ELF-1 (cell line): Measurements from ENCODE around the gene SNX5.

Experiments used
- DNase-seq: peaks from one replicate; pipeline ENCODE4 v3.0.0-alpha.2; 2016; ENCODE audit warnings: low read depth, low spot score

Gene SNX5

GRCh38 chr20:17940224-17940971 lies 28.2 kb downstream of the SNX5 start:
- DNase-seq = peak; percentile 74

DNA sequence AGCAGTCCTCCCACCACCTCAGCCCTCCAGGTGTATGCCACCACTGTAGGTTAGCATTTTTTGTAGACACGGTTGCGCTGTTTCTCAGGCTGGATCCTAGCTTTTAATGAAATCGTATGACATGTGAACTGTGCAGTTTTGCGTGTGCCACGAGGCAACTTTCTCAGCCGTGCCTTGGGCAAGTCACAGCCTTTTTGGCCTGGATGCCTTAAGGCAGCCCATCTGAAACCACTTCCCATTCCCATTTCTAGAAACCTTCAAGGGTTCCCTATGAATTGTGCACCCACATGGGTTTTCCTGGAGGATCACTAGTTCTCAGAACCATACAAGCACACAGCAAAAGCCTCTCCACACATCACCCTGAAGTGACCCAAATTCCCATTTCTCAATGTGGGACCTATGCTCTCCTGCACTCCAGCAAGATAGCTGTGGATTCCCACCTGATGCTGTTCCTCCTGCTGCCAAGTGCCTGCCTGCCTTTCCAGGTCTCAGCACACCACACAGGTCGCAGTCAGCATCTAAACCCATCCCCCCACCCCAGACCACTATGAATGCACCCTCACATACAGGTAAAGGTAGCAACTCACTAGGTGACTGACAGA lies 28.9 kb downstream of the SNX5 start:
- no peak for DNase-seq

DNA sequence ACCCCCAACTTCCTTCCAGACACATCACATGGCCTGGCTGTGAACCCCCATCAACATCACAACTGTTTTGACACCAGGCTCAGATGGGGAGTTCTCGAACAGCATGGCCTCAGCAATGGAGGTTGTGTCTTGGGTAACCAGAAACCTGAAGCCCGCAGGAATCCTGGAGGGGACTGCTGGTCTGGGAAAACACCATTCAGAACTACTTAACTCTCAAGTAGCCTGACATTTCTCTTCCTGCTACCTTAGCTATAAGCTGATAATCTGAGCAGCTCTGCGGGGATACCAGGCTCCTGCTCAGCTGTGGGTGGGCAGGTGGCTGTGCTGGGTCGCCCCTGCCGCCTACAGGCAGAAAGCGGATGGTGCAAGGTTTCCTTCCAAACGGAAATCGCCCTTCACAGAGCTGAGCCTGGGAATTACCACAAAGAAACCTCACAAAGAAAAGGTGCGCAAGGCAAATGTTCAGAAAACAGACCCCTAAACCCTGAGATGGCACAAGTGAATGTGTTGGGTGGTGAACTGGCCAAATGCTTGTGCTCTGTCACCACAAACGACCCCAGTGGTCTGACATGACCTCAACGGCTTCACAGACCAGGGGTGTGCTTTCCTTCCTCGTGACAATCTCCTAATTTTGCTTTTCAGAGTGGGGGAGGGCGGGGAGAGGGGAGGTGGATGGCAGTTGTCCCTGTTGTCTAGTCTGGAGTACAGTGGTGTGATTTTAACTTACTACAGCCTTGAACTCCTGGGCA lies 29.5 kb downstream of the SNX5 start:
- DNase-seq = peak; percentile 92

DNA sequence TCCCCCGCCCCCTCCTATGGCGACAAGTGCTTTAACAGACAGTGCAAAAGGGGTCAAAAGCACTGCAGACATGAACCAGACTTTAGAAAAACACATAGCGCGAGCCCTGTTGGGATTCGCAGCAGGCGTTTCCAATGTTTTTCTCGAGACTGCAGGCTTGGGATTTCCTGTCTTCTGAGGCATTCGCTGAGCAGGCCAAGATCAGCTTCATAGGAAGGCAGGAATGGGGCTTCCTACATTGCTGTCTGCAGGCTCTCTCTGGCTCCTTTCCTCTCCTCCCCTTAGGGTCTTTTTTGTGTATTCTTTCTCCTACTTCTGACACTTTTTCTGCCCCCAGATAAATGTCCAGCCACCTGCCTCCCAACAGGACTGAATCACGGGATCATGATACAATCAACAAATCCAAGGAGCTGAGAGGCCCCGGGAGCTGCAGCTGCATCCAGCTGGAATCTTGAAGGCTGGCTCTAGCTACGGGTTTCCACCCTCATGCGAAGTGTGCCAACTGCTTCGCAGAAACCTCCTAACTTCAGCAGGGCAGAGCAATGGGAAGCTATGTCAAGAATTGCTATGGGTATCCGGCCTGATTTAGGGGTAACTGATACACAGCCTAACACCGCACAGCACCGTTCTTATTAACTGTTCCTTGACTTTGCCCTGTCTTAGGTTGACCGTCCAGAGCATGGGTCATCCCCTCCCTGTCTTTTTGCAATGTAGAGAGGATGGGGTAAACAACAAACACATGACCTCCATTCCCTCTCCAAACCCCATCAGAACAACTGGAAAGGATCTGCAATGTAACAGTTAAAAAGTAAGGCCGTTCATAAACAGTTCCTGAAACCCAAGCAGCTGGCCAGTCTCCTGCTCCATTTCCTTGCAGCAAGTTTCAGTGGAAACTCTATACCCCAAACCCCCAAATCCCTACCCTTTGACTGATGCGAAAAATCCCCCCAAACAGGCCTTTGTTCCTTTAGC lies 31.5 kb downstream of the SNX5 start:
- peak; percentile 57 for DNase-seq

- DNase-seq = no peak
Observed at GRCh38 chr20:17936286-17936760, 32.3 kb downstream of the SNX5 start.

- no peak for DNase-seq
Observed at GRCh38 chr20:17935761-17936160, 32.8 kb downstream of the SNX5 start.

DNA sequence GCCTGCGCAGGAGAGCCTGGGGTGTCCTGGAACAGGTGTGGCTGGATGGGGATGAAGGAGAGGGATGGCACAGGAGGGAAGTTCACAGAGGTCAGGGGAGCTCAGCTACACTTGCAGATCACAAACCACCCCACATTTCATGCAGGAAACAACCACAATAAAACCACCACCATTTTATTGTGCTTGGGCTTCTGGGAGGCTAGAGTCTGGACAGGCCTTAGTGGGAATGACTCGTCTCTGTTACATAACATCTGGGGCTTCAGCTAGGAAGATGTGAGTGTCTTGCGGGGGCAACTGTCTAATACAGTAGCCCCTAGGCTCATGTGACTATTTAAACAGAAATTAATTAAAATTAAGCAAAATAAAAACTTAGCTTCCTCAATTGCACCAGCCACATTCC lies 33.4 kb downstream of the SNX5 start:
- DNase-seq = no peak

- peak; percentile 76 for DNase-seq
Observed at GRCh38 chr20:17934141-17934862, 34.3 kb downstream of the SNX5 start.

- DNase-seq = no peak
Observed at GRCh38 chr20:17933711-17934110, 34.9 kb downstream of the SNX5 start.

DNA sequence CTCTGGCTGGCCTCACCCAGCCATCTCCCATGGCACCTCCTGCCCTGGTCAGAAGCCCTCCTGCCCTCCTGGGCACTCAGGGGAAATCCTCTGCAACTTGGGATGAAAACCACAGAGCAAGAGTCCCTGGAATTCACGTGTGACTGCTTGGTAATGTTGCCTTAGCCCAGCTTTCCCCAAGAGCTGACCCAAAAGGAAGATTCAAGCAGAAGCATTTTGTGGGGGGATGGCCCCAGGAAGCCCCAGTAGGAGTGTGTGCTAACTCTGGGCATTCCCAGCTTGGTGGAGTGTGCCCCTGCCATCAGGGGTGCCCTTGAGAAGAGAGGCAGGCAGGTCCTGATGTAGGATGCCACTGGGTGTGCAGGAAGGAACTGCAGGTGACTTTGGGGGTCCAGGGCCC lies 35.5 kb downstream of the SNX5 start:
- DNase-seq = no peak

DNA sequence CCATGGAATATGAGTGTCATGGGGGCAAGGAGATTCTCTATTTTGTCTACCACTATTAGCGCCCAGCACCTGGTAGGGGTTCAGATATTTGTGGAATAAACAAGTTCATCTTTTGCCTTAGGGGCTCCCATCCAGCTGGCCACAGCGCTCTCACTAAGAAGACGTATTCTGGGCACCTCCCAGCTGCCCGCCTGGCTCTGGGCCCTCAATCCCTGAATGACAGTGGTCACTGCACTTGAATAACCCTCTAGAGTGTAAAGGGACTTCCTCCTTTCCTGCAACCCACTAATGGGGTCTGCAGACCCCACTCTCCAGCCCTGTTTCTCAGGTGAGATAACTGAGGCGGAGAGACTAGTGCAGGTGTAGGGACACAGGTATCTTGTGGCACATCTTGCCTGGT lies 36.2 kb downstream of the SNX5 start:
- no peak for DNase-seq

- no peak for DNase-seq
Observed at GRCh38 chr20:17931513-17931912, 37.1 kb downstream of the SNX5 start.

- peak; percentile 49 for DNase-seq
Observed at GRCh38 chr20:17928633-17929311, 39.8 kb downstream of the SNX5 start.

DNA sequence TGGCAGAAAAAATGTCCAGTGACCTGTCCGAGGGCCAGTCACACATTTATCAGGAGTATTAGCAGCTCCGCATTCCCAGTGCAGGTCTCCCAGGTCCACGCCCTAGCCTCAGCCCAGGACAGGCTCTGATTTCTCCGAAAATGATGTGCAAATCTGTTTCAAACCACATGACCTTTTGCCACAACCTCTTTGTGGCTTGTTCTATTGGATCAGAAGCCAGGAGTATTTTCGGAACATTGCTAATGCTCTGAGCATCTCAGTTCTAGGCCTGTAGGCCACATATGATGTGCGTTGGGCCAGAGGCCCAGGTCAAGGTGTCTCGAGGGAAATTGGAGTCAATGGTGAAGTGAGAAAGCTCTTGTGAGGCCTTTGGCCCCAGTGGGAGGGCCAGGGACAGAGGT lies 40.4 kb downstream of the SNX5 start:
- DNase-seq = no peak

DNA sequence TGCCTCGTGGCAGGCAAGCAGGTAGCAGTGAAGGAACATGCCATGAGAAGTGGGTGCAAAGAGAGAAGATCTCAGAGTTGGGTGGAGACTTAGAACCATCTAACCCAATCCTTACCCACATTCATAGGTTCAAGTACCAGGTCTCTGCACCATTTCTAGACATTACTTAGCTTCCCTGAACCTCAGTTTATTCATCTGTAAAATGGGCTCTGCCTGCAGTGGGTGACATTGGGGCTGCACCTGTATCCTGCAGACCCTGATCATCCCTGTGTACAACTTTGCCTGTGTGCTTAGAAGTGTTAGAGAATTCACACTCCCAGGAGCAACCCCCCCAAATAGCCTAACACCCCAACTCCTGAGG lies 42.7 kb downstream of the SNX5 start:
- DNase-seq = no peak

GRCh38 chr20:17925141-17925939 lies 43.3 kb downstream of the SNX5 start:
- no peak for DNase-seq

- no peak for DNase-seq
Observed at GRCh38 chr20:17921774-17922173, 46.8 kb downstream of the SNX5 start.

DNA sequence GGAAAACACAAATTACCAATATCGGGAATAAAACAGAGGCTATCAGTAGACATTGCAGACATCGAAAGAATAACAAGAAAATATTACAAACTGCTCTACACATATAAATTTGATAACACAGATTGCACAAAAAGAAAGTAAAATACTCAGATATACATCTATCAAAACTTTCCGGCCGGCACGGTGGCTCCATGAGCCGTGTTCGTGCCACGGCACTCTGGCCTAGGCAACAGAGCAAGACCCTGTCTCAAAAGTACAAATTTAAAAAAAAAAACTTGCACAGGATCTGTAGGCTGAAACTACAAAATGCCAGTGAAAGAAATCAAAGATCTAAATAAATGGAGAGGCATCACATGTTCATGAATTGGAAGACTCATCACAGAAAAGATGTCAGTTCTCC lies 49.4 kb downstream of the SNX5 start:
- no peak for DNase-seq

GRCh38 chr20:17917832-17918618 lies 50.6 kb downstream of the SNX5 start:
- DNase-seq = no peak
